ENCODE data around the gene COL4A6. TPM values are rescaled to one million over a fixed set of nuclear protein-coding genes. Genes with fewer than 3 reads are reported as not detected.

The COL4A6 gene
- total and polyA plus RNA-seq, 2 of the 8 experiments (the other 6 are each of a cell fraction or from before 2014, with no cell fraction given), result 5.9 to 11.8 TPM

DNA sequence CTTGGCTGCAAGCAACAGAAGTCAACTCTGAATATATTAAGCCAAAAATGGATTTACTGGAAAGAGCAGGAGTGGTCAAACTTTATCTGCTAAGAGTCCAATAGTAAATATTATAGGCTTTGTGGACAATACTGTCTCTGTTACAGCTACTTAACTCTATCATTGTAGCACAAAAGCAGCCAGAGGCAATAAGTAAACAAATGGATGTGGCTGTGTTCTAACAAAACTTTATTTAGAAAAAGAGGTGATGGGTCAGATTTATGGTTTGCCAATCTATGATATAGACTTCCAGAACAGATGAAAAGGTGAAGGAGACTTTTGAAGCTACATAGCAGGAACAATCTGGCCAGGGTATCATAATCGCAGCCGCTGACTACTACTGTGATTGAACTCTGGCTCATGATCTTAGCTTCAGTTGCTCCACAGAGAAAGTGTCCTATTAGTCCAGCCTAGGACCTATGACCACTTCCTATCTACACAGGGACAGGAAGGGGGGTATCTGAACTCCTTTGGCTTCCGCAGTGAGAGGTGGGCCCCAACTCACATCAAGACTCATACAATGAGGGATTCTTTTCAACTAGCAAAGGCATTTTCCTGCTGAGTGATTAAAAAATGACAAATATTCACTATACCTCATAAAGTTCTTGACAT is 191.8 kb downstream of the COL4A6 start (continued):
- no peak for TF ChIP-seq KDM5A (IDR thresholded peaks at IDR 0.05; ENCODE audit: low read length)
- no peak for TF ChIP-seq TAF7 (optimal IDR thresholded peaks at IDR 0.05; ENCODE audit: borderline replicate concordance, low read depth, low read length)

Data from H1 (cell line).